SIG-M5 (cell line): ENCODE measurements around the gene FCHO1.
"Not testable (repeated sequence)": the region's sequence is repeated elsewhere in the genome, so short reads cannot be mapped to it uniquely, and the experiment has no call there.

Experiments used
- DNase-seq: peaks from one replicate; lab custom pipeline; 2025; lab: John Stamatoyannopoulos, UW

FCHO1 gene

DNA sequence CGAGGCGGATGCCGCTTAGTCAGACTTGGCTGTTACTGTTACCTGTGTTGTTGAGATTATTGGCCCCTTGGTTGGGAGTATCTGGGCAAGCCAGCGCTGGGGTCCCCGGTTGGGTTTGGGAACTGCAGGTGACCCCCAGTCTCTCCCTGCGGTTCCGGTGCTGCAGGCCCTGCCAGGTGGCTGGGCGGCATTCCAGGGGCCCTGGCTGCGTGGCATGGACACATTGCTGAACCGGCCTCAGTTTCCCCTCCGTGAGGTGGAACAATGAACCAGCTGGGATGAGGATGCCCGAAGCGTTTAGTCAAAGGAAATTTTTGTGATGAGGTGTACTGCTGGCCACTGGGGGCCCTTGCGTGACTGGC is 44.2 kb downstream of the FCHO1 start:
- DNase-seq = no peak

DNA sequence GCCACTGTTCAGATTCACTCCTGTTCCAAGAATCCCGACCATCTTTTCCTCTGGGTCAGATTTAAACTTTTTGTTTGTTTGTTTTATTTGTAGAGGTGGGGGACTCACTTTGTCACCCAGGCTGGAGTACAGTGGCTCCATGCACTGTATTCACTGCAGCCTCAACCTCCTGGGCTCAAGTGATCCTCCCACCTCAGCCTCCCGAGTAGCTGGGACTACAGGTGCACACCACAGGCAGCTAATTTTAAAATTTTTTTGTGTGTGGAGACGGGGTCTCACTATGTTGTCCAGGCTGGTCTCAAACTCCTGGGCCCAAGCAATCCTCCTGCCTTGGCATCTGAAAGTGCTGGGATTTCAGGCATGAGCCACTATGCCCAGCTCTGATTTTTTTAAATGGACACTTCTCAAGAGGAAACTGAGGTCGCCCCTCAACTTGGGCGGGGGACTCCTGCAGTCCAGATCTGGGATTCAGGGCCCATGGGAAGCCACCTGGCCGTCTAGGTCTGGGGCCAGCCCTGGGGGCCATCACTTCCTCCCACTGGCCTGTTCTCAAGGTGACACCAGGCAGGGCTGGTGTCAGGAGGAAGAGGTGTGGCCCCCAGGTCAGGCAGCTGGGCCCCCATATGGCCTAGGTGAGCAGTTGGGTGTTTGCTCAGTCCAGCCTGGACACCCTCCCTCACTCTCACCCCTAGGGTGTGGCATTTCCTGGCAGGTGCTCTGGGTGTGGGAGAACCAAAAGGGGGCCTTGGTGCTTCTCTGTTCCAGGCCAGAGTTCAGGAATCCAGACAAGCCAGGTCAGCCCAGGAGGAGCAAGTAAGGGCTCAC is 44.9 kb downstream of the FCHO1 start:
- DNase-seq = no peak

DNA sequence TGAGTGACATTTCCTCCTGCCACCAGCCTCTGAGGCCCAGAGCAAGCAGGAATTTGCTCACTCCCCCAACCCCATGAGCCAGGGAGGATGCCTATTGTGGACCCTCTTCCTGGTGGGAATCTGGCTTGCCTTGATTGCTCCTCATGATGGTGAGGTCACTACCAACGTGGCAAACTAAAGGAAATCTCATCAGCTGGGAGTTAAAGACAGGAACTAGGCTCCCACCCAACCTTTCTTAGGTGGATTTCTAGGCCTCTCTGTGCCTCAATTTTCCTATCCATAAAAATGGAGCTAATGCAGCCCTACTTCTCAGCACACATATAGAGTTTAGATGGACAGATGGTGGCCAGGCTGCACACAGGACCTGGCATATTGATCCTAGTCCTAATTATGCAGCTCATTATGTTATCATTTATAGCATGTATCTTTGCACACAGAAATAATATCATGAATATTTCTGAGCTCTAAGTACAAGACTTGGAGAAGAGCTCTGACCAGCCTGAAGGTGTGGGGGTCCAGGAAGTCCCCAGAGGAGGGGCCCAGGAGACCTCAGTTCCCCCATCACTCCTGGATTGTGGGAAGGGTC is 45.7 kb downstream of the FCHO1 start:
- DNase-seq = no peak

DNA sequence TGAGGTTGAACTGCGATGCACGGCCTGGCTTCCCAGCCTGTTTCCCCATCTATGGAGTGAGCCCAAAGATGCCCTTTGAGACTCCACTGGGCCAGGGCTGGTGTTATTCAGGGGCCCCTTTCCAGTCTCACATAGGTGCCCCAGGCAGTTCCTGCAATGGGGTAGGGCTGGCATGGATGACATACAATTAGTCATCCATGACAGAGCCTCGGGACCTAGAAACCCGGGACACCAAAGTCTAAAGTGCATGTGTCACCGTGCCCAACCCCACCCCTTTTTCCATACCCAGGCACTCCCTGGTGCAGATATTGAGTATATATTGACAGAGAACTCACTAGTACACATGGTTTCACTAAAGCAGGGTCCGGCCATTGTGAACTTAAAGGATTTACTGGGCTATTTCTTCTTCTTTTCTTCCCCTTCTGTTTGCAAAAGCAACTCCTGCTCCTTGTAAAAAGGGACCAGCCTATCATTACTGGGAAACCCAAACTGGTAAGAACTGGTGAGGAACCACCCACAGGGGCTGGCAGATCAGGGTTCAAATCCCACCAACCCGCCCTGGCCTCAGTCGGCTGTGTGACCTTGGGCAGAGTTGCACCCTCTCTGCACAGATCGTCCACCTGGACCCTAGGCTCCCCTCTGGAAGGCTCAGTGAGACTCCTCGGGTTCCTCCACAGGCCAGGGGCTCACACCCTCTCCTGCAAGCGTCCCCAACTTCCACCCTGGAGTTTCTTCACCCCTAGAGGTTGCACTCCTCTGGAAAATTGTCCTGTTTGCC is 46.3 kb downstream of the FCHO1 start:
- no peak for DNase-seq

DNA sequence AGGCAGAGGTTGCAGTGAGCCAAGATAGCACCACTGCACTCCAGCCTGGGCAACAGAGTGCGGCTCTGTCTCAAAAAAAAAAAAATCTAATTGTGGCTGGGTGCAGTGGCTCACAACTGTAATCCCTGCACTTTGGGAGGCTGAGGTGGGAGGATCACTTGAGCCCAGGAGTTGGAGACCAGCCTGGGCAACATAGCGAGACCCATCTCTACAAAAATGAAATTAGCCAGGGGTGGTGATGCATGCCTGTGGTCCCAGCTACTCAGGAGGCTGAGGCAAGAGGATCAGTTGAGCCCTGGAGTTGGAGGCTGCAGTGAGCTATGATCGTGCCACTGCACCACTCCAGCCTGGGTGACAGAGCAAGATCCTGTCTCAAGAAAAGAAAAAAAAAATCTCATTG is 47.3 kb downstream of the FCHO1 start:
- DNase-seq = not testable (repeated sequence)

DNA sequence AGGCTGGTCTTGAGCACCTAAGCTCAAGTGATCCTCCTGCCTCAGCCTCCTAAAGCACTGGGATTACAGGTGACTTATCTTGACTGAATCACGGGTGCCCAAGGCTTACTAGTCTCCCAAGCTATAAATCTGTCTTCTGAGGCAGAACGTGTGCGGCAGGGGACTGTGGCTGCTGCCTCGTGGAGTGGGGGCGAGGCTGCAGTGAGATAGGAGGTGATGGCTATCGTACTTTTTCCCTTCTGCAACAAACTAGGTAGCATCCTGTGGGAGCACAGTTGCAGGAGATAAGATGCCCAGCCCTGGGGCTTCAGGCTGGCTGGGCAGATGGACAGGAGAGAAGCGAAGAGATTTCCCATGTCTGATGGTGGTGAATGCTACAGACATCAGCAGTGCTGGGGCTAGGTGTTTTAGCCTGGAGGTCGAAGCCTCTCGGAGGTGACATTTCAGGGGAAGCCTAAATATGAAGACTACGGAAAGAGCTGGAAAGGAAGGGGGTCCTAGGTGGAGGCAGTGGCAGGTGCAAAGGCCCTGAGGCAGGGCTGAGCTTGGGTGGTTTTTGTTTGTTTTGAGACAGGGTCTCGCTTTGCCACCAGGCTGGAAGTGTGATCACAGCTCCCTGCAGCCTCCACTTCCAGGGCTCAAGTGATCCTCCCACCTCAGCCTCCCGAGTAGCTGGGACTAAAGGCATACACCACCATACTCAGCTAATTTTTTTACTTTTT is 51.0 kb downstream of the FCHO1 start:
- DNase-seq = no peak

DNA sequence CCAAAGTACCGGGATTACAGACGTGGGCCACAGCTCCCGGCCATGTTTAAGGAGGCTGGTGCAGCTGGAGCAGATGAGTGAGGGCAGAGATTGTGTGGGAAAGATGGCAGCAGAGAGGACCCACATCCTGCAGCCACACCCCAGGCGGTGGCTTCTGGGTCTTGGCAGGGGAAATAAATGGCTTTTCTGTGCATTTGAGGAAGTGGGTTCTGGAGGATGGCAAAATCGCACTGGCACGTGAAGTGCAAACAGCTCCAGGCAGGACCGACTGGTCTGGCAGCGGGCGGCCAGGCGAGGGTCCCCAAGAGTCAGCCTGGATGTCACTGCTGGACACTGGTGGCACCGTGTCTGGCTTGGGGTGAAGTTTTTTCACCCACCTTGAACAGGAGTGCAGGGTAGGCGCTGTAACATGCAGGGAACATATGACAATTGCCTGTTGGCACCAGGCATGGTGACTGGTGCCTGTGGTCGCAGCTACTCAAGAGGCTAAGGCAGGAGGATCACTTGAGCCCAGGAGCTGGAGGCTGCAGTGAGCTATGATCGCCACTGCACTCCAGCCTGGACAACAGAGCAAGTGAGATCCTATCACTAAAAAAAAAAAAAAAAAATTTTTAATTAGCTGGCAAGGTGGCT is 52.1 kb downstream of the FCHO1 start:
- no peak for DNase-seq

DNA sequence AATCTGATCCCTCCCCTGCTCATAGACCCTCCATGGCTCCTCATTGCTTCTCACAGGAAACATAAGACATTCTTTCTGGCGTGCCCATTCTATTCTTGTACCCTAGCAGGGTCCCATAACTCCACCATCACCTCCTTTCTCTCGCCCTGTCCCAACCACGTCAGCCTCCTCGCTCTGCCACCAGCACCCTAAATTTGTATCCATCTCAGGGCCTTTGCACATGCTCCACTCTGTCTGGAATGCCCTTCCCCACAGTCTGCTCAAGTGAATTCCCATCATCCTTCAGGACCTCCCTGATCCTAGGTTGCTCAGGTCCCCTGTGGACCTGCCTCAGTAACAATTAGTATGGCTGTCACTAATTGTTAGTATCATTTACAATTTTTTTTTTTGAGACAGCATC is 54.1 kb downstream of the FCHO1 start:
- no peak for DNase-seq

DNA sequence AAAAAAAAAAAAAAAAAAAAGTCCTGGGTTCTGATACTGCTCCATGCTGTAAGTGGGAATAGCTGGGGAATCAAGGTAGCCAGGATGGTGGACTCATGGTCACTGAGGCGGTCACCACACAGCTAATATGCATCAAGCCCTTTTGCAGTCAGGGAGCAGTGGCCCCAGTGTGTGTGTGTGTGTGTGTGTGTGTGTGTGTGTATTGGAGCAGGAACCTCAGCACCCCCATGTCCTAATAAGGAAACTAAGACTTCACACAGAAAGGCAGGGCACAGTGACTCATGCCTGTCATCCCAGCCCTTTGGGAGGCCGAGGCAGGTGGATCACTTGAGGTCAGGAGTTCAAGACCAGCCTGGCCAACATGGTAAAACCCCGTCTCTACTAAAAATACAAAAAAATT is 55.7 kb downstream of the FCHO1 start:
- DNase-seq = no peak

DNA sequence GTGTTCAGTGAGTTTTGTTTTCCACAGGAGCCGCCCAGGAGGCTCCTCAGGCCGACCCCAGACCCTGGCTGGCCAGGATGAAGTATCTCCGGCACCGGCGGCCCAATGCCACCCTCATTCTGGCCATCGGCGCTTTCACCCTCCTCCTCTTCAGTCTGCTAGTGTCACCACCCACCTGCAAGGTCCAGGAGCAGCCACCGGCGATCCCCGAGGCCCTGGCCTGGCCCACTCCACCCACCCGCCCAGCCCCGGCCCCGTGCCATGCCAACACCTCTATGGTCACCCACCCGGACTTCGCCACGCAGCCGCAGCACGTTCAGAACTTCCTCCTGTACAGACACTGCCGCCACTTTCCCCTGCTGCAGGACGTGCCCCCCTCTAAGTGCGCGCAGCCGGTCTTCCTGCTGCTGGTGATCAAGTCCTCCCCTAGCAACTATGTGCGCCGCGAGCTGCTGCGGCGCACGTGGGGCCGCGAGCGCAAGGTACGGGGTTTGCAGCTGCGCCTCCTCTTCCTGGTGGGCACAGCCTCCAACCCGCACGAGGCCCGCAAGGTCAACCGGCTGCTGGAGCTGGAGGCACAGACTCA is 56.5 kb downstream of the FCHO1 start:
- DNase-seq = no peak

DNA sequence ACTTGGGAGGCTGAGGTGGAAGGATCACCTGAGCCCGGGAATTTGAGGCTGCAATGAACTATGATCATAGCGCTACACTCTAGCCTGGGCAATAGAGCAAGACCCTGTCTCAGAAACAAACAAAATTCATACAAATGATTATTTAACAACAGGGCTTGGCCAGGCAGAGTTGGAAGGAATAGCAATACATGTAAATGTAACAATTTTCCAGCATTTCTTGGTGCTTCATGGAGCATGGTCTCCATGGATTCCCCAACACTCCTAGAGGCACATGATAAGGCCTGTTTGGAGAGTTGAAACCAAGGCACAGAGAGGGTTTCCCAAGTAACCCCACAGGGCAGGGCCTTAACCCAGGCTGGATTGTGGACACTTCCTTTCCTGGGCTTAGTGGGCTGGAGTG is 59.8 kb downstream of the FCHO1 start:
- no peak for DNase-seq

DNA sequence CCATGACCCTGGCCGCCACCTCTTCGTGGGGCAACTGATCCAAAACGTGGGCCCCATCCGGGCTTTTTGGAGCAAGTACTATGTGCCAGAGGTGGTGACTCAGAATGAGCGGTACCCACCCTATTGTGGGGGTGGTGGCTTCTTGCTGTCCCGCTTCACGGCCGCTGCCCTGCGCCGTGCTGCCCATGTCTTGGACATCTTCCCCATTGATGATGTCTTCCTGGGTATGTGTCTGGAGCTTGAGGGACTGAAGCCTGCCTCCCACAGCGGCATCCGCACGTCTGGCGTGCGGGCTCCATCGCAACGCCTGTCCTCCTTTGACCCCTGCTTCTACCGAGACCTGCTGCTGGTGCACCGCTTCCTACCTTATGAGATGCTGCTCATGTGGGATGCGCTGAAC is 60.4 kb downstream of the FCHO1 start:
- no peak for DNase-seq

DNA sequence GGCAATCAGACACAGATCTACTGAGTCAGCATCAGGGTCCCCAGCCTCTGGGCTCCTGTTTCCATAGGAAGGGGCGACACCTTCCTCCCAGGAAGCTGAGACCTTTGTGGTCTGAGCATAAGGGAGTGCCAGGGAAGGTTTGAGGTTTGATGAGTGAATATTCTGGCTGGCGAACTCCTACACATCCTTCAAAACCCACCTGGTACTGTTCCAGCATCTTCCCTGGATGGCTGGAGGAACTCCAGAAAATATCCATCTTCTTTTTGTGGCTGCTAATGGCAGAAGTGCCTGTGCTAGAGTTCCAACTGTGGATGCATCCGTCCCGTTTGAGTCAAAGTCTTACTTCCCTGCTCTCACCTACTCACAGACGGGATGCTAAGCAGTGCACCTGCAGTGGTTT is 60.8 kb downstream of the FCHO1 start:
- DNase-seq = no peak

DNA sequence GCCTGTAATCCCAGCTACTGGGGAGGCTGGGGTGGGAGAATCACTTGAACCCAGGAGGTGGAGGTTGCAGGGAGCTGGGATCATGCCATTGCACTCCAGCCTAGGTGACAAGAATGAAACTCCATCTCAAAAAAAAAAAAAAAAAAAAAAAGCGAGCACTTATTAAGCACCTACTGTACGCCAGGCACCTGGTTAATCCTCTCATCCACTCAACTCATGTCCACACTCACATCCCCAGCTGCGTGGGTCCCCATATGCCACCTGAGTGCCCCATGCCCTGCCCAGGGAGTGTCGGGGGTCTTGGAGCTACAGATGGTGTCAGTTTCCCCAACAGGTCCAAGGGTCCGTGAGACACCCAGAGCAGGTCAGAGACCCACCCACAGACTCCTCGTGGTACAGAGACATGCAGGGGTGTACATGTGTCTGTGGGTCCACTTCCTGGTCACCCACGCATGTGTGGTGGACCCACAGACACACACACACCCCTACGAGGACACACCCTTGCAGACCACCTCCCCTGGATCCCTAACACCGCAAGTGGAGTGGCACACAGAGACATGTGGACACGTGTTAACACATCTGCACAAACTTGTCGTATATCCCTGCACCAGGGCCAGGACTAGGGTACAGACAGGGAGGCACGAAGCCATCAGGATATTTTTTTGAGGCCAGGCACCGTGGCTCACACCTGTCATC is 66.5 kb downstream of the FCHO1 start:
- no peak for DNase-seq

DNA sequence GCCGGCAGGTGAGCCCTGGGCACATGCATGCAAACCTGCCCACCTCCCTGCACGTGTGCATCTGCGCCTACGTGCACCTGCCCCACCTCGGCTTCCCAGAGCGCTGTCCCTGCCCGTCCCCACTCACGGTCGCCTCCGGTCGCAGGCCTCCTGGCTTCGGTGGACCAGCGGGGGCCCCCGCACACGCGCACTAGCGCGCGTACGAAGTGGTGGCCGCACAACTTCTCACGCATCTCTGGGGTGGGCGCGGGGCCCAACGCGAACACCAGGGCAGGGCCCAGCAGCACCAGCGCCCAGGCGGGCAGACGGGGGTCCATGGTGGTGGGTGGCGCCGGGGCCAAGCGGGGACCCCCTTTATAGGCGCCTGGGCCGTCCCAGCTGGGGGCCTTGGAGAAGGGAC is 69.9 kb downstream of the FCHO1 start, which contains the start of gene INSL3:
Gene INSL3, minus strand, starts transcription at position 330 of the 400 bp plus-strand sequence. Its CDS starts 13 bp downstream, at position 317.
- no peak for DNase-seq

DNA sequence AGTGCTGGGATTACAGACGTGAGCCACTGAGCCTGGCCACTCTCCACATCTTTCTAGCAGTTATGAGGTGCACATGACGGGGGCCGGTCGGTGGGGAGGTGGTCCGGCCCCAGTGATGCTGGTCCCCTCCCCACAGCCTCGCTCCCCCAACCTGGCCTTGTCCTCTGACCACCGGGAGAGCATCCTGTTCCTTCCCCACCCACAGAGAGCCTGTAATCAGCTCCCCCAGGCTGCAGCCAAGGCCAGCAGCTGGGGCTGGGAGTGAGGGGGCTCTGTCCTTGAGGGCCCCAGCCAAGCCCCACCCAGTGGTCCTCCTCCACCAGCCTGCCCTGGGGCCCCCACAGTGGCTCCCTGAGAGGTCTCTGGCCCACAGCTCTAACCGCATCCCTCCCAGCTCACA is 73.1 kb downstream of the FCHO1 start:
- DNase-seq = no peak

DNA sequence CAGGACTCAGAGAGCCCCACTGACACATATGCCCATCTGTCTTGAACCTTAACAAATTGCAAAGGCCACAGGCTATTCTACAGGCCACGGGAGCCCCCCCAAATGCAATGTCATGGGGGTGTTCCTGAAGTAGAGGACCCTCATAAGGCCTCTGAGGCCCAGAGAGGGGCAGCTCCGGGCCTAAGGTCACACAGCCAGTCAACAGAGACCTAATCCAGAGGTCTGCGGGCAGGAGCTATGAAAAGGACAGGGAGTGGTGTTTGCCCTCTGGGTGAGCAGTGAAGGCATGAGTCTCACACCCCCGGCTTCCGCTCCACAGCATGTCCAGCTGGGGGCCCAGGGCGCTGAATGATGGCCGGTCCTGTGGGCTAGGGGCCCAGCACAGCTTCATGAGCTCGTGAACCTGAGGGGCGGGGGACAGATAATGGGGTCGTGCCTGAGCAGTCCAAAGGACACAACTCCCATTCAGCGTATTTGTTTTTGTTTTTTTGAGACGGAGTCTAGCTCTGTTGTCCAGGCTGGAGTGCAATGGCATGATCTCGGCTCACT is 75.3 kb downstream of the FCHO1 start:
- no peak for DNase-seq

DNA sequence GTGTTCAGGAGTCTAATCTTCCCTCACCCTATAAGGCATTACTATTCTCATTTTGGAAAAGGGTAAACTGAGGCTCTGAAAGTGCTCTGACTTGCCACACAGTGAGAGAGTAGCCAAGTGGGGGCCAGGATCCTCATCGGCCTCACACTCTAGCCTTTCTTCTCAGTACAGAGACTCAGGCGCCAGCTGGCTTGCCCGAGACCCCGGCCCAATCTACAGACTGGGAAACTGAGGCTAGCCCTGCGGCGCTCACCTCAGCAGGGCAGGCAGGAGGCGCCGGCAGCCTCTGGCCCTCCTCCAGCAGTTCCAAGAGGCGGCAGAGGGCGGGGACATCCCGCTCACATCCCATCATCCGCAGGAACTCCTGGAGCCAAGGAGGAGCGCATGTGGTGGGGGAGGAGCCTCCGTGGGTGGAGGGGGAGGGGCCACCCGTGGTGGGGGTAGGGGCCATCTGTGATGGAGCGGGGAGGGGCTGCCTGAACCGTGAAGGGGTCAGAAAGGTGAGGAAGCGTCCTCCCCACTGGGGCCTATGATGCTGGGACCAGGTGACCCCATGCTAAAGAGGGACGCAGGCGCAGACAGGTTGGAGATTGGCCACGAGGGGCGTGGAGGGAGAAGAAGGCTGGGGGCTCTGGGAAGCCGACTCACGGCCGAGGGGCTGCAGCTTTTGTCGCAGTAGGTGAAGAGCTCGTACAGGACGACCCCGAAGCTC is 78.7 kb downstream of the FCHO1 start:
- no peak for DNase-seq

DNA sequence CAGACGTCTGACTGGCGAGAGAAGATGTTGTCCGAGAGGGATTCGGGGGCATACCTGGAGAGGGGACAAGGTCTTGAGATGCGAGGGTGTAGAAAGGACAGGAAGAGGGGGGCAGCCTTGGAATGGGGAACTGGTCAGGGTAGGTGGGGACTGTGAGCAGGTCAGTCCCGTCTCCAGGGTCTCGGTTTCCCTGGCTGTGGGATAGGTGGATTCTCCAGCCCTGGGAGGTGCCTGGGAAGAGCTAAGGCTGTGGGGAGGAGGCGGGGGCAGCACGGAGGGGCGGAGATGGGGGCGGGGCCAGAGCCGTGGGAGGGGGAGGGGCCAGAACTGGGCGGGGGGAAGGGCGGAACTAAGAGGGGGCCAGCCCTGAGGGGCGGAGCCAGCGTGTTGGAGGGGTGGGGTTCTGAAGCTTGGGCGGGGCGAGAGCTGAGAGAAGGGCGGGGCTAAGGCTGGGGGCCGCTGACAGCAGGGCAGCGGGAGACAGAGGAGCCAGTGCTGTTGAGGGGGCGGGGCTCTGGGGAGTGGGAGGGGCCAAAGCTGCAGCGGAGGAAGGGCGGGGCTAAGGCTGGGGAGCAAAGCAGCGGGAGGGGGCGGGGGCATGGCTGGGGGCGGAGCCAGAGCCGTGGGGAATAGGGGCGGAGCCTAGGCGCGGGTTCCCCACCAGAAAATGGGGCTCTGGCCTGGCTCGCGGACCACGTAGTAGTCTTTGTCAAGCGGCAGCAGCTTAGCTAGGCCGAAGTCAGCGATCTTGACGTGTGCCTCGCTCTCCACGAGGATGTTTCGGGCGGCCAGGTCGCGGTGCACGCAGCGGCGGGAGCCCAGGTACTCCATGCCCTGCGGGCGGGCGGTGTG is 79.5 kb downstream of the FCHO1 start:
- no peak for DNase-seq
